Activated naive CD8-positive, alpha-beta T cell (primary cell): Measurements from ENCODE around the gene PSMB7.

Experiments
- H3K27ac Mint-ChIP-seq: one replicate; pipeline ENCODE4 v1.8.0; 2021; ENCODE audit warnings: mixed read lengths
- H3K27me3 Mint-ChIP-seq: one replicate; pipeline ENCODE4 v1.8.0; 2021; ENCODE audit warnings: mixed read lengths
- H3K36me3 Mint-ChIP-seq: one replicate; pipeline ENCODE4 v1.8.0; 2021; ENCODE audit warnings: mixed read lengths
- H3K4me1 Mint-ChIP-seq: one replicate; pipeline ENCODE4 v1.8.0; 2021; ENCODE audit warnings: low read depth, mixed read lengths
- H3K4me3 Mint-ChIP-seq: one replicate; pipeline ENCODE4 v1.8.0; 2021; ENCODE audit warnings: mild to moderate bottlenecking, mixed read lengths
- H3K9me3 Mint-ChIP-seq: one replicate; pipeline ENCODE4 v1.8.0; 2021; ENCODE audit warnings: low read depth, mixed read lengths

The PSMB7 gene

DNA sequence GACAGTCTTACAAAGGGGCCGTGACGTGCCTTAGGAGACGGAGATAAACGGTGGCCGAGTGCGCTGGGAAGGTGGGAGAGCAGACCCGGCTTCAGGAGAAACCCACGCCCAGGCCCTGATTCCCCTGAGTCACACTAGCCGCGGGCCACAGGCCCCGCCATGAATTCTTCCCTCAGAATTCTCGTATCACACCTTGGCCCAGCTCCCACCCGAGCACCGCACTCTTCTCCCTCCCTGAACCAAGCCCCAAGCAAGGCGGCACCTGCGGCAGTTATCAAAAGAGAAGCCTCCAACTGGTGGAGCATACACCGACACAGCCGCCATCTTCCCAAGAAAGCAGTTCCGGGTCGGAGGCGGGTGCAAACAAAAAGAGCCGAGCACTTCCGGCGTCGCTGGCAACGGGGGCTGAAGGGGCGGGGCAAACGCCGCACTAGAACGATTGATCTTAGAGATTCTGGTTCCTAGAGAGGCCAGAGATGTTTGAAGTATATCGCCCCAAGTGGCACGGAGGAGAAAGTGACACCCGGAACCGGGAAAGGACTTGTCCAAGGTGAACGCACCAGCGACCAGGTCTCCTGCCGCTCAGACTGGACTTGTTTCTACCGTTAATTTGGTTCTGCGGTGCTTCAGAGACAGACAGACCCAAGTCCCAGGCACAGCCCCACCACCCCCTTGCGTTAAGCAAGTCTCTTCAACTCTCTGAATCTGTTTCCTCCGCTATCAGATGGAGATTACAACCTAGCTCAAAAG lies at the start of gene PSMB7:
TSS of gene PSMB7 (minus strand) at position 341 of the 750 bp plus-strand sequence. CDS start at position 324, 17 bp downstream.
- Mint-ChIP-seq H3K27ac (peak within 1 kb of the TSS; percentile 98), H3K9me3 (no peaks in the 10 kb centered on the region), H3K4me3 (peak within 1 kb of the TSS; percentile 99), H3K27me3 (no peaks in the 10 kb centered on the region), H3K4me1 (peaks cover 36% of the 10 kb centered on the region), H3K36me3 (peaks cover 15% of the 10 kb centered on the region)

DNA sequence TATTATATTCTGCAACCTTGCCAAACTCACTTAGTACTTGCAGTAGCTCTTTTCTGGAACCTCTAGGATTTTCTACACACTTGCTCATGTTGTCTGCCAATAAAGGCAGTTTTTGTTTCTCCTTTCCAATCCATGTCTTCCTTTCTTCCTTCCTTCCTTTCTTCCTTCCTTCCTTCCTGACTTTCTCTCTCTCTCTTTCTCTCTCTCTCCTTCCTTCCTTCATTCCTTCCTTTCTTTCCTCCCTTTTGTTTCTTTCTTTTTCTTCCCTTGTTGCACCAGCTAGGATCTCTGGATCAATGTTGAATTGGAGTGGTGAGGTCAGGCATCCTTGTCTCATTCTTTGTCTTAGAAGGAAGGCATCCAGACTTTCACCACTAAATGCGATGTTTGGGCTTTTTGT lies 47.5 kb upstream of the PSMB7 start:
- H3K4me3 Mint-ChIP-seq: no peak overlapping the region
- H3K27me3 Mint-ChIP-seq: peaks cover 2% of the 10 kb centered on the region
- no peaks in the 10 kb centered on the region for H3K4me1 Mint-ChIP-seq
- no peak overlapping the region for H3K27ac Mint-ChIP-seq
- H3K9me3 Mint-ChIP-seq: peaks cover 8% of the 10 kb centered on the region
- no peaks in the 10 kb centered on the region for H3K36me3 Mint-ChIP-seq

DNA sequence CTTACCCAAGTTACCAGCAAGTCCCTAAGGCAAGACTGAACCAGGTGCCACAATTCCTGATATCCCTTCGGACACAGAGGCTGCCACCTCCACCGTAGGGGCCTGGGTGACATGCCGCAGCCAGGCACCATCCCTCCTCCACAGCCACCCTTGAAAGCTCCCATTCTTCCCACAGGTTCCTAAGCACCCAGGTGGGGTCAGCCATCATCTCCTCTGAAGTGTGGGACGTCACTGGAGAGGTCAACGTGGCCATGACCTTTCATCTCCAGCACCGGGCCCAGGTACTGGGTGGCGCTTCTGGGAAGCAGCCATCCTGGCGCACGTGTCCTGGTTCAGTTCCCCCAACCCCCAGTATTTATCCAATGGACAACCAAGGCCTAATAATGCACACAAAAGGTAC lies 43.2 kb upstream of the PSMB7 start:
- H3K4me1 Mint-ChIP-seq: peaks cover 1% of the 10 kb centered on the region
- H3K4me3 Mint-ChIP-seq: no peak overlapping the region
- H3K36me3 Mint-ChIP-seq: no peaks in the 10 kb centered on the region
- H3K9me3 Mint-ChIP-seq: peaks cover 6% of the 10 kb centered on the region
- H3K27ac Mint-ChIP-seq: no peak overlapping the region
- H3K27me3 Mint-ChIP-seq: no peaks in the 10 kb centered on the region

DNA sequence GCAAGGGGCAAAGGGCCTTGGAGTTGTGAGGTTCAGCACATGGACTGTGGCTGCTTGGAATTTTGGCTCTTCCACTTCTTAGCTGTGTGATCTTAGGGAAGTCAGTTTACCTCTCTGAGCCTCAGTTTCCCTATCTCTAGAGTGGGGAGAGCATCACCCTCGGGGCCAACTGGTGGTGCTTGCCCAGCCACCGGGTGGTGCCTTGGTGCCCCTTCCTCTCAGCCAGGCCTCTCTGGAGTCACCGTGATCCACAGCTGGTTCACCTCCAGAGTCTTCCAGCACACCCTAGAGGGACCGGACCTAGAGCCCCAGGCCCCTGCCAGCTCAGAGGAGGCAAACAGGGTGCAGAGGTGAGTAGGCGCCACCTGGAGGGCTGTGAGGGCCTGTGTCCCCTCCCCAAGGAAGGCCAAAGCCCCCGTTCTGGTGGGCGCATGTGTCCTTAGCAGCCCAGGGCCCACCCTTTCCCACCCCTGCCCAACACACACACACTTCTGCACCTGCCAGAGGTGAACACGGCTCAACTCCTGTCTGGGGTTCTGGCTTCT lies 42.7 kb upstream of the PSMB7 start:
- Mint-ChIP-seq H3K4me3 (no peak overlapping the region), H3K36me3 (no peaks in the 10 kb centered on the region), H3K27ac (no peak overlapping the region), H3K9me3 (peaks cover 2% of the 10 kb centered on the region), H3K4me1 (peaks cover 1% of the 10 kb centered on the region), H3K27me3 (no peaks in the 10 kb centered on the region)

DNA sequence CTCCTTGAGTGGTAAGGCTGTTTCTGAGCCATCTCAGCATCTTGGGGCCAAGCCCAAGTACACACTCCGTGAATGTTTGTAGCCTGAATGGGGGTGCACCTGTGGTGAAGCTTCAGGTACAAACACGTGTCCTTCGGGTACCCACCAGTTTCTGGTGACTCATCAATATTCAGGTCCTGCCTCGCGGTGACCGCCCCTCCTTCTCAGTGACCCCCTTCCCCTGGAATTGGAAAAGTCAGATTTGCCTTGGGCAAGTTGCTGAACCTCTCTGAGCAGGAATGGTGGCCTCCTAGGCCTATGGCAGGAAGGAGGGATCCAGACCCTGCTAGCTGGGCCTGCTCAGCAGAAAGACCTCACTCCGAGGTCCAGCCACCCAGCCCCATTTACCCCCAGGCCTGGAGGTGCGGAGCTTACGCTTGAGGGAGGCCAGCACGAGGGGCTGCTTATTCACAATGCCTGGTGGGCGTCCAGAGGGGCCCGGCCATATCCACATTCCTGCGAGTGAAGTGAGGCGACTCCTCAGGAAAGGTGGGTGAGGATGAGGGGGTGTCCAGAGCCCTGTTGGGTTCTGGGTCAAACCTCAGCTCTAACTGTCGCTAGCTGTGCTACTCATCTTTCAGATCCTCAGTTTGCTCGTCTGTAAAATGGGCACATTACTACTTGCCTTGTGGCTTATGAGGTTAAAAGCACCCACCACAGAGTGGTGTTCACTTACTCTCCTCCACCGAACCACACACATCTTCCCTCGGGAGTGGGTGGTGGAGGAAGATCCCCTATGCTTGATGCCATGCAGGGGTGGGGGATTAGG lies 42.0 kb upstream of the PSMB7 start:
- H3K9me3 Mint-ChIP-seq: no peaks in the 10 kb centered on the region
- no peaks in the 10 kb centered on the region for H3K36me3 Mint-ChIP-seq
- H3K4me3 Mint-ChIP-seq: no peak overlapping the region
- peaks cover 1% of the 10 kb centered on the region for H3K4me1 Mint-ChIP-seq
- H3K27ac Mint-ChIP-seq: no peak overlapping the region
- peaks cover under 1% of the 10 kb centered on the region for H3K27me3 Mint-ChIP-seq

DNA sequence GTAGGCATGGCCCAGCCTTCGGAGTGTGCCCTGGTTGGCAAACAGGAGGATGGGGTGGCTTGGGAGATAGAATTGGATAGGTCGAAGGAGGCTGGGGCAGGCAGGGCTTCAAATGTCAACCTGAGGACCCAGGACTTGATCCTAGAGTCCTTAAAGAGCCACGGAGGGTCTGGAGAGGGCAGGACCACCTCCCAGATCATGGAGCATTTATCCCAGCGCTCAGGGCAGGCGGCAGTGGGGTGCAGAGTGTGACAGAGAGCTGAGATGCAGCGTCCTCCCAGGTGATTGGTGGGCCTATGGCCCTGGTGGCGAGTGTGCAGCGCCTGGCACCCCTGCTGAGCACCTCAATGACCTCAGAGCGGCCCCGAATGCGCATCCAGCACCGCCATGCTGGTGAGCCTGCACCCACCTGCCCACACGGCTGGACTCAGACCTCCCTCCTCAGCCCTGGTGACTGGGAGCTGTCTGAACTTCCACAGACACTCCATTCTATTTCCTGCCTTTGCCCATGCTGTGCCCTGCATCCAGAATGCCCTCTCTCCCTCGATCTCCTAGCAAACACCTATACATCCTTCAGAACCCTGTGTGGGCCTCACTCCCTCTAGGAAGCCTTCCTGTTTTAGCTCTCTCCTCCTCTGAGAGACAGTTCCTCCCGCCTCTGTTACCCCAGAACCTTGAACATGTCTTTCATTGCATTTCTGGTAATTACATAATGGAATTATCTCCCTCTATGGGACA lies 41.3 kb upstream of the PSMB7 start:
- Mint-ChIP-seq H3K4me3 (no peak overlapping the region), H3K36me3 (no peaks in the 10 kb centered on the region), H3K9me3 (no peaks in the 10 kb centered on the region), H3K27ac (no peak overlapping the region), H3K27me3 (peaks cover 5% of the 10 kb centered on the region), H3K4me1 (peaks cover 1% of the 10 kb centered on the region)

DNA sequence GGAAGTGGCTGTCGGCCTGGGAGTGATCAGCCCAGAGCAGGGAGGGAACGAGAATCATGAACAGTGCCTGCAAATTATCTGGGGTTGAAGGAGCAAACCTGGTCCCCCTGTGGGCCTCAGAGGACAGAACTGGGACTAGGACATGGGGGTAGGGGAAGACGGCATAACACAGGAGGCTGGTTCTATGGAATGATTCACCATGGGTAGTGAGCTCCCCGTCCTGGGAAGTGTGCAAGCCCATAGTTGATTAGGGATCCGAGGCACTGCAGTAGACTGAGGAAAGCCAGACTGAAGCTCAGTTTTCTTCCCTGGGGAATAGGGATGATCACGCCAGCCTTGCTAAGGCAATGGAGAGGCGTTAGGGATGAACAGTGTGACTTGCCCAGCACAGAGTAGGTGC lies 40.6 kb upstream of the PSMB7 start:
- H3K27me3 Mint-ChIP-seq: peaks cover 7% of the 10 kb centered on the region
- H3K27ac Mint-ChIP-seq: no peak overlapping the region
- H3K9me3 Mint-ChIP-seq: no peaks in the 10 kb centered on the region
- H3K4me3 Mint-ChIP-seq: no peak overlapping the region
- H3K36me3 Mint-ChIP-seq: no peaks in the 10 kb centered on the region
- H3K4me1 Mint-ChIP-seq: peaks cover 1% of the 10 kb centered on the region

DNA sequence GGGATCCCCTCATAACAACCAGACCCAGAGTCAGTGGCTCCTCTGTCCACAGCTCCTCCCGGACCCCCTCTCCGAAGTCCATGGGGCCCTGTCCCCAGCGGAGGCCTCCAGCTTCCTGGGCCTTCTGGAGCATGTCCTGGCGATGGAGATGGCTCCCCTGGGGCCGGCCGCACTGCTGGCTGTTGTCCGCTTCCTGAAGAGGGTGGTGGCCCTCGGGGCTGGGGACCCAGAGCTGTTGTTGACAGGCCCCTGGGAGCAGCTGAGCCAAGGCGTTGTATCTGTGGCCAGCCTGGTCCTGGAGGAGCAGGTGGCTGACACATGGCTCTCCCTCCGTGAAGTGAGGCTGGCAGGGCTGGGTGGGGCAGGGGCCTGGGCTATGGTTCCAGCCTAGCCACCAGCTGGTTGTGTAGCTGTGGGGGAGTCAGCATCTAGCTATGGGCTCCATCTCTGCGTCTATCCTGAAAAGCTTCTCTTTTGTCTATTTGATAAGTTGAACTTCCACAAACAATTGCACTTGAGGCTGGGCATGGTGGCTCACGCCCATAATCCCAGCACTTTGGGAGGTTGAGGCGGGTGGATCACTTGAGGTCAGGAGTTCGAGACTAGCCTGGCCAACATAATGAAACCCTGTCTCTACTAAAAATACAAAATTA lies 39.7 kb upstream of the PSMB7 start:
- Mint-ChIP-seq H3K4me3 (no peak overlapping the region), H3K27me3 (peaks cover 10% of the 10 kb centered on the region), H3K36me3 (no peaks in the 10 kb centered on the region), H3K27ac (no peak overlapping the region), H3K4me1 (peaks cover 1% of the 10 kb centered on the region), H3K9me3 (no peaks in the 10 kb centered on the region)

DNA sequence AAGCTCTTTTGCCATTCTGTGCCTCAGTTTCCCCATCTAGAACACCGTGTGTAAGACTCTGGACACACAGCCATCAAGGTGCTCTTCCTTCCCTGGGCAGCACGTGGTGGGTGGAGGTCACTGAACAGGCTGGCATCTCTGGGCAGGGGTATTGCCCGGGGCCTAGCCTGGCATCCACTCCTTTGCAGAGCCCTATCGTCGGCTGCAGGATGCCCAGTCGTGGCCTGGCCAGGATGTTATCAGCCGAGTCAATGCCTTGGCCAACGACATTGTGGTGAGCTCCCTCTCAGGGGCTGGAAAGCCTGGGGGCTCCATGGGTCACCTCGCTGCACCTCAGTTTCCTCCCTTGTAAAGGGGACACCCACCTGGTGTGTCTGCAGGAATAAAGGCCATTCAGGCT lies 39.1 kb upstream of the PSMB7 start:
- H3K4me1 Mint-ChIP-seq: peaks cover 1% of the 10 kb centered on the region
- H3K27me3 Mint-ChIP-seq: peaks cover 12% of the 10 kb centered on the region
- H3K4me3 Mint-ChIP-seq: no peak overlapping the region
- H3K27ac Mint-ChIP-seq: no peak overlapping the region
- no peaks in the 10 kb centered on the region for H3K36me3 Mint-ChIP-seq
- H3K9me3 Mint-ChIP-seq: no peaks in the 10 kb centered on the region

DNA sequence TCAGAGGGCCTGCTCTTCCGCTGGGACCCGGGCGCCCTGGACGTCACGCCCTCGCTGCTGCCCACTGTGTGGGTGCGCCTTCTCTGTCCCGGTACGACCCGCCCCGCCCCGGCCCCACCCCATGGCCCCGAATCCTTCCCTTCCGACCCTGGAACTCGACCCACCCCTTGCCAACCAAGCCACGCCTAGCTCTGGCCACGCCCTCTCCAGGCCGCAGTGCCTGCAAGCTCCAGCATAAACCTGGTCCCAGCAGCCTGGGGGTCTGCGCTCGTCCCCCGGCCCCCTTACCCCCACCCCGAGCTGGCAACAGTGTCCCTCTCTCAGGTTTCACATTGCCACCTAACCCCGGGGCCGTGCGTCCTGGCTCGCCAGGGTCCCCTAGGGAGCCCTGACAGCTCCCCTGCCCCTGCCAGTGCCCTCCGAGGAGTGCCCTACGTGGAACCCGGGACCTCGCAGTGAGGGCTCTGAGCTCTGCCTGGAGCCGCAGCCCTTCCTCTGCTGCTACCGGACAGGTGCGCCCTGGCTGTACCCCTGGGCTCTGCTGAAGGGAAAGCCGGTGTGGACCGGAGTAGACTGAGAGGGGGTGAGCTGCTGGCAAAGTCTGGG lies 38.4 kb upstream of the PSMB7 start:
- Mint-ChIP-seq H3K4me1 (peaks cover 1% of the 10 kb centered on the region), H3K9me3 (no peaks in the 10 kb centered on the region), H3K27me3 (peaks cover 12% of the 10 kb centered on the region), H3K4me3 (no peak overlapping the region), H3K27ac (no peak overlapping the region), H3K36me3 (no peaks in the 10 kb centered on the region)

DNA sequence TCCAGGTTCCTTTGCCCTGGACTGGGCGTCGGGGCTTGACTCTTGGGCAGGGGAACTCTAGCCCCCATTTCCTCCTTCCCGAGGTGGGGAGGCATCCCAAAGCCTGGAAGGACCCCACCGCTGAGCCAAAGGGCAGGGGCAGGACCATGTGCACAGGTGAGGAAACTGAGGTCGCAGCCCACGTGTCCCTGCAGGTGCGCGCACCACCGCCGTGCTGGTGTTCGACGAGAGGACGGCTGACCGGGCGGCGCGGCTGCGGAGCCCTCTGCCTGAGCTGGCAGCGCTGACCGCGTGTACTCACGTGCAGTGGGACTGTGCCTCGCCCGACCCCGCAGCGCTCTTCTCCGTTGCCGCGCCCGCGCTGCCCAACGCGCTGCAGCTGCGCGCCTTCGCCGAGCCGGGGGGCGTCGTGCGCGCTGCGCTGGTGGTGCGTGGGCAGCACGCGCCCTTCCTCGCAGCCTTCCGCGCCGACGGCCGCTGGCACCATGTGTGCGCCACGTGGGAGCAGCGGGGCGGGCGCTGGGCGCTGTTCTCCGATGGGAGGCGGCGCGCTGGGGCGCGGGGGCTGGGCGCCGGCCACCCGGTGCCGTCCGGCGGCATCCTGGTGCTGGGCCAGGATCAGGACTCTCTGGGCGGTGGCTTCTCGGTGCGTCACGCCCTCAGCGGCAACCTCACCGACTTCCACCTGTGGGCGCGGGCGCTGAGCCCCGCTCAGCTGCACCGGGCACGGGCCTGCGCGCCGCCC lies 37.8 kb upstream of the PSMB7 start:
- Mint-ChIP-seq H3K27ac (no peak overlapping the region), H3K36me3 (no peaks in the 10 kb centered on the region), H3K27me3 (peaks cover 12% of the 10 kb centered on the region), H3K4me3 (no peak overlapping the region), H3K4me1 (peaks cover 1% of the 10 kb centered on the region), H3K9me3 (no peaks in the 10 kb centered on the region)

DNA sequence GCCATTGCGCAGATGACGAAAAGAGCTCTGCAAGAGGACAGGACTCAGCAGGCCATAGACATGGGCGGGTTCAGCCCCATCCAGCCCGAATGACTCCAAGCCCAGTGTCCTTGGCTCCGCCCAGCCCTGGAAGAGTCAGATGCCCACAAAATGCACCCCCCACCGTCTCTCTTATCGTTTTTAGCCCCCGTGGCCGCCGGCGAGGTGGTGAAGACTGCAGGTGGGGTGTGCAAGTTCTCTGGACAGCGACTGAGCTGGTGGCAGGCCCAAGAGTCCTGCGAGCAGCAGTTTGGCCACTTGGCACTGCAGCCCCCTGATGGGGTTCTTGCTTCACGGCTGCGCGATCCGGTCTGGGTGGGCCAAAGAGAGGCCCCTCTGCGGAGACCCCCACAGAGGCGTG lies 37.1 kb upstream of the PSMB7 start:
- Mint-ChIP-seq H3K27me3 (peaks cover 12% of the 10 kb centered on the region), H3K4me1 (peaks cover 1% of the 10 kb centered on the region), H3K36me3 (no peaks in the 10 kb centered on the region), H3K9me3 (no peaks in the 10 kb centered on the region), H3K27ac (no peak overlapping the region), H3K4me3 (no peak overlapping the region)

DNA sequence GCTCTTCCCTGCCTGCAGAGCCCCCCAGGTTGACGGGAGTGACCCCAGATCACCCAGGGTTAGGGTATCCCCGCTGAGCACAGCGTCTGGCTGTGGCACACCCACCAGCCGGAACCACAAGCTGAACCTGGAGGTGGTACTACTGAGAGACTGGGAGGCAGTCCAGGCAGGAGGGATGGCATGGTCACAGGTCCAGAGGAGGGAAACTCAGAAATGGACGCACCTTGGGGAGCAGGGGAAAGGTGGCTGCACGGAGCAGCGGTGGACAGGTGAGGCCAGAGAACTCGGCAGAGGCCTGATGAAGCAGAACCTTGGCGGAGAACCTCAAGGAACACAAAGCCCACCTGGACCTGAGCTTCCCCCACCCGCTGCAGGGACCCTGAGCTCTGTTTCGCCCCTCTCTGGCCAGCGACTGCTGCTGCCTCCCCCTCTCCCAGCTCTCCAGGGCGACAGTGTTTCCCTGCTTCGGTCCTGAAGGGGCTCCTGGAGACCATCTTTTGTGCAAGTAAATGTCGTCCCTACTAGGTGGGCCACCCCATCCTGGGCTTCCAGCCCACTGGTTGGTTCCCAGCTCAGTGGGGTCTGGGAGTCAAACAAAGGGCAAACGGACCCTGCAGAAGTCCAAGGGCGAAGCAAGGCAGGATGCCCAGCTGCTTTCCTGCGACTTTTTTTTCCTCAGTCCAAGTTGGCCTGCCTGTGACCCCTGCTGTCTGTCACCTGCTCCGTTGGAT lies 35.9 kb upstream of the PSMB7 start:
- H3K27me3 Mint-ChIP-seq: peaks cover 12% of the 10 kb centered on the region
- no peaks in the 10 kb centered on the region for H3K9me3 Mint-ChIP-seq
- peaks cover 1% of the 10 kb centered on the region for H3K4me1 Mint-ChIP-seq
- no peak overlapping the region for H3K27ac Mint-ChIP-seq
- no peaks in the 10 kb centered on the region for H3K36me3 Mint-ChIP-seq
- H3K4me3 Mint-ChIP-seq: peak overlapping the region; percentile 30
